PC-9 (cell line): ENCODE results near the gene MAB21L4. TPM values are rescaled to one million over a fixed set of nuclear protein-coding genes. Genes with fewer than 3 reads are reported as not detected.

Experiments used
- BruUV-seq: library from RNA; stranded (reverse); fragments of 400-500 nt; replicated peaks from 2 replicates; lab custom pipeline; 2021; lab: Mats Ljungman, UMichigan
- CTCF ChIA-PET: fragments of 300-600 bp; sonication (Branson Sonifier 250); formaldehyde crosslinking; loops from one replicate; lab custom pipeline; 2022; ENCODE audit warnings: antibody characterized with exemption; lab: Charles Lee
- POLR2A ChIA-PET: fragments of 300-600 bp; sonication (Branson Sonifier 250); formaldehyde crosslinking; loops from one replicate; lab custom pipeline; 2022; ENCODE audit warnings: antibody characterized with exemption; ENCODE audit not compliant: unreplicated experiment; lab: Charles Lee
- DNase-seq, 2 experiments: peaks; one replicate each; pipeline versions ENCODE4 v3.0.0 to v3.0.0-alpha.2; 2015 to 2022; ENCODE audit warnings: mixed read lengths in 1 of 2
- H2AFZ ChIP-seq: fragments of 200-600 bp; sonication (generic); 2 replicates; pipeline ENCODE4 v1.8.1; 2017; ENCODE audit warnings: antibody characterized with exemption
- H3F3A ChIP-seq: fragments of 200-600 bp; sonication (generic); 2 replicates; pipeline ENCODE4 v1.8.1; 2017; ENCODE audit warnings: antibody characterized with exemption, mild to moderate bottlenecking, low read depth; ENCODE audit not compliant: insufficient read depth
- H3K27ac ChIP-seq: fragments of 200-600 bp; sonication (generic); 2 replicates; pipeline ENCODE4 v1.6.1; 2016; ENCODE audit warnings: mixed run types
- H3K27me3 ChIP-seq: fragments of 200-600 bp; sonication (generic); 2 replicates; pipeline ENCODE4 v1.6.1; 2016; ENCODE audit warnings: low read depth, mixed run types; ENCODE audit not compliant: insufficient read depth
- H3K36me3 ChIP-seq: fragments of 200-600 bp; sonication (generic); 2 replicates; pipeline ENCODE4 v1.6.1; 2016; ENCODE audit warnings: low read depth, mixed run types
- H3K4me1 ChIP-seq: fragments of 200-600 bp; sonication (generic); replicated peaks from 2 replicates; pipeline ENCODE4 v1.6.1; 2016; ENCODE audit warnings: mixed run types; ENCODE audit not compliant: insufficient read depth
- H3K4me2 ChIP-seq: fragments of 200-600 bp; sonication (generic); 2 replicates; pipeline ENCODE4 v1.6.1; 2017; ENCODE audit warnings: mixed run types
- H3K4me3 ChIP-seq: fragments of 200-600 bp; sonication (generic); 2 replicates; pipeline ENCODE4 v1.6.1; 2016; ENCODE audit warnings: mixed run types
- H3K79me2 ChIP-seq: fragments of 200-600 bp; sonication (generic); 2 replicates; pipeline ENCODE4 v1.6.1; 2017; ENCODE audit warnings: low read depth, mixed run types
- H3K9me2 ChIP-seq: fragments of 200-600 bp; sonication (generic); 2 replicates; pipeline ENCODE4 v1.8.1; 2017; ENCODE audit warnings: mild to moderate bottlenecking; ENCODE audit not compliant: insufficient read depth
- H3K9me3 ChIP-seq: fragments of 200-600 bp; sonication (generic); 2 replicates; pipeline ENCODE4 v1.8.1; 2016; ENCODE audit warnings: low read depth; ENCODE audit not compliant: insufficient read depth
- H4K20me1 ChIP-seq: fragments of 200-600 bp; sonication (generic); 2 replicates; pipeline ENCODE4 v1.8.1; 2017; ENCODE audit not compliant: insufficient read depth
- CTCF ChIP-seq: fragments of 200-600 bp; sonication (generic); conservative IDR thresholded peaks from 2 replicates; pipeline ENCODE4 v1.6.1; 2017; ENCODE audit warnings: mixed run types, antibody characterized with exemption, mild to moderate bottlenecking, moderate library complexity
- EZH2 ChIP-seq: fragments of 200-600 bp; sonication (generic); IDR thresholded peaks from 2 replicates; pipeline ENCODE4 v1.8.0; 2017; ENCODE audit warnings: antibody characterized with exemption, low read depth
- intact Hi-C: fragments of 100-400 bp; cut with micrococcal nuclease; formaldehyde crosslinking; loops from one replicate; pipeline ENCODE4 v1.10.0; 2022; ENCODE audit not compliant: unreplicated experiment
- total RNA-seq: library from RNA; stranded (reverse); gene quantifications from 2 replicates; pipeline ENCODE4 v1.2.3, GENCODE V29; 2021

MAB21L4 gene
- total RNA-seq, 1 experiment from 2014 or later: 68.8 TPM

- Histone ChIP-seq H3K27ac (peak overlapping the region; percentile 83), H3K79me2 (peaks cover 35% of the 10 kb centered on the region), H3K27me3 (no peaks in the 10 kb centered on the region), H3F3A (peaks cover 31% of the 10 kb centered on the region), H2AFZ (no peak overlapping the region), H3K4me3 (peak overlapping the region; percentile 77), H3K9me2 (no peaks in the 10 kb centered on the region), H3K4me1 (peaks cover 92% of the 10 kb centered on the region), H3K4me2 (peak overlapping the region; percentile 95), H3K36me3 (no peaks in the 10 kb centered on the region), H4K20me1 (no peaks in the 10 kb centered on the region), H3K9me3 (no peaks in the 10 kb centered on the region)
- intact Hi-C loops: loop anchor here (2.0 to 5.0 kb wide), 3 partner anchors 21 to 327 kb away; partner anchors contain the start of gene RNPEPL1
- TF ChIP-seq CTCF: no peak
- TF ChIP-seq EZH2: no peak
- DNase-seq: peak in 1 of 2 experiments; percentile 90
- CTCF ChIA-PET: interaction anchor here (0.5 kb wide), 1 partner anchor 704 kb away, joined by 3 read pairs; no protein-coding TSS in a partner anchor
- no TSS peak for BruUV-seq
- POLR2A ChIA-PET: interaction anchor here (0.6 kb wide), 2 partner anchors 14 to 514 kb away, joined by 3 to 9 read pairs; no protein-coding TSS in a partner anchor
These were observed 1.9 kb downstream of the MAB21L4 start for GRCh38 chr2:240894006-240894405.

DNA sequence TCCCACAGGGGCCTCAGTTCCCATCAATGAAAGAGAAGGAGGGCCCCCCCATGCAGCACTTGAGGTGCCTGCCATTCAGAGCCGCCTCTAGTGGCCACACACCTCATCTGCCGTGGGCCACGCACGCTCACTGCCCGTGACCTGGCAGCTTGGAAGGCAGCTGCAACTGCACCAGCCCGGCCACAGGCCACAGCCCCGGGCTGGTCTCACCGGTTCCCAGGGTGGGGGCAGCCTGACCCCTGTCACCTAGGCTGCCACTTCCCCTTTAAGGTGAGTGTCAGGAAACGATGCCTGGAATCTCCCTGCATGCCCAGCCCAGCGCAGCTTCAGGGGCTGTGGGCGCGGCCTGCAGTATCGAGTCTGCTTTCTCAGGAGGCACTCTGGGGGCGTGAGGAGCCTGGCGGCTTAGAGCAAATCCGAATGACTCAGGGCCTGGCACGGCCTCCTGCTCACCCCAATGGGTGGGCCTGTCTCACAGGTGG, 2.6 kb downstream of the MAB21L4 start:
- Histone ChIP-seq H3K9me3 (no peaks in the 10 kb centered on the region), H3K27me3 (no peaks in the 10 kb centered on the region), H3K4me3 (peak overlapping the region; percentile 77), H3K4me1 (peaks cover 86% of the 10 kb centered on the region), H3K36me3 (no peaks in the 10 kb centered on the region), H2AFZ (no peak overlapping the region), H3K9me2 (no peaks in the 10 kb centered on the region), H4K20me1 (no peaks in the 10 kb centered on the region), H3K79me2 (peaks cover 35% of the 10 kb centered on the region), H3K4me2 (peak overlapping the region; percentile 95), H3K27ac (peak overlapping the region; percentile 83), H3F3A (peaks cover 25% of the 10 kb centered on the region)
- DNase-seq: peak; percentile 100
- BruUV-seq: no TSS peak
- CTCF ChIA-PET: no interaction called here
- POLR2A ChIA-PET: interaction anchor here (0.6 to 0.7 kb wide), 3 partner anchors 13 to 515 kb away, joined by 3 to 9 read pairs (median 3); no protein-coding TSS in a partner anchor
- intact Hi-C loops: loop anchor here (5.0 kb wide), 2 partner anchors 36 to 326 kb away; partner anchors contain the start of gene RNPEPL1
- TF ChIP-seq CTCF (peak; percentile 55; the same call in 1 of the 2 replicates), EZH2 (no peak)

GRCh38 chr2:240892925-240893324, 3.0 kb downstream of the MAB21L4 start:
- H3K27ac ChIP-seq: peak overlapping the region; percentile 68
- DNase-seq: no peak
- H3K9me3 ChIP-seq: no peaks in the 10 kb centered on the region
- H2AFZ ChIP-seq: no peak overlapping the region
- H3K36me3 ChIP-seq: no peaks in the 10 kb centered on the region
- intact Hi-C loops: loop anchor here (5.0 kb wide), 2 partner anchors 36 to 326 kb away; partner anchors contain the start of gene RNPEPL1
- H3K27me3 ChIP-seq: no peaks in the 10 kb centered on the region
- H3K4me3 ChIP-seq: peak overlapping the region; percentile 77; the same call in 1 of the 2 replicates
- peak overlapping the region; percentile 95 for H3K4me2 ChIP-seq
- H3K79me2 ChIP-seq: peaks cover 35% of the 10 kb centered on the region
- TF ChIP-seq EZH2: no peak
- TF ChIP-seq CTCF: no peak
- no peaks in the 10 kb centered on the region for H3K9me2 ChIP-seq
- peaks cover 81% of the 10 kb centered on the region for H3K4me1 ChIP-seq
- BruUV-seq: no TSS peak
- POLR2A ChIA-PET: no interaction called here
- H3F3A ChIP-seq: peaks cover 22% of the 10 kb centered on the region
- CTCF ChIA-PET: no interaction called here
- H4K20me1 ChIP-seq: no peaks in the 10 kb centered on the region
